Ramos (cell line): ENCODE data around the gene NRG3.

Experiments used
- in situ Hi-C: fragments of 300-500 bp; cut with MboI; formaldehyde crosslinking; loops from one replicate; pipeline ENCODE4 v1.14.3; 2022; ENCODE audit warnings: low sequenced_read_pairs; ENCODE audit not compliant: unreplicated experiment

The NRG3 gene

GRCh38 chr10:81877596-81877995, 2.6 kb downstream of the NRG3 start:
- in situ Hi-C loops: no loop called here

GRCh38 chr10:81882011-81882410, 7.0 kb downstream of the NRG3 start:
- in situ Hi-C loops: no loop called here

- in situ Hi-C loops: no loop called here
Observed at GRCh38 chr10:81884856-81885255, 9.9 kb downstream of the NRG3 start.

GRCh38 chr10:81885491-81885890, 10.5 kb downstream of the NRG3 start:
- in situ Hi-C loops: no loop called here

GRCh38 chr10:81886939-81887338, 11.9 kb downstream of the NRG3 start:
- in situ Hi-C loops: no loop called here

GRCh38 chr10:81889181-81889769, 14.3 kb downstream of the NRG3 start:
- in situ Hi-C loops: no loop called here

GRCh38 chr10:81894616-81895015, 19.6 kb downstream of the NRG3 start:
- in situ Hi-C loops: no loop called here

- in situ Hi-C loops: no loop called here
Observed at GRCh38 chr10:81898518-81898917, 23.5 kb downstream of the NRG3 start.

GRCh38 chr10:81900989-81901388, 26.0 kb downstream of the NRG3 start:
- in situ Hi-C loops: no loop called here

- in situ Hi-C loops: no loop called here
Observed at GRCh38 chr10:81903472-81903871, 28.5 kb downstream of the NRG3 start.

- in situ Hi-C loops: no loop called here
Observed at GRCh38 chr10:81905161-81905560, 30.2 kb downstream of the NRG3 start.

GRCh38 chr10:81909453-81909852, 34.5 kb downstream of the NRG3 start:
- in situ Hi-C loops: no loop called here

- in situ Hi-C loops: no loop called here
Observed at GRCh38 chr10:81911328-81911727, 36.3 kb downstream of the NRG3 start.

GRCh38 chr10:81914736-81915503, 39.9 kb downstream of the NRG3 start:
- in situ Hi-C loops: no loop called here

- in situ Hi-C loops: no loop called here
Observed at GRCh38 chr10:81915504-81915897, 40.5 kb downstream of the NRG3 start.

GRCh38 chr10:81917666-81918065, 42.7 kb downstream of the NRG3 start:
- in situ Hi-C loops: no loop called here

- in situ Hi-C loops: no loop called here
Observed at GRCh38 chr10:81918766-81919165, 43.8 kb downstream of the NRG3 start.

GRCh38 chr10:81920213-81920829, 45.3 kb downstream of the NRG3 start:
- in situ Hi-C loops: no loop called here

- in situ Hi-C loops: no loop called here
Observed at GRCh38 chr10:81928119-81928518, 53.1 kb downstream of the NRG3 start.

GRCh38 chr10:81943583-81943982, 68.6 kb downstream of the NRG3 start:
- in situ Hi-C loops: no loop called here

- in situ Hi-C loops: no loop called here
Observed at GRCh38 chr10:81944609-81945008, 69.6 kb downstream of the NRG3 start.

GRCh38 chr10:81949283-81949682, 74.3 kb downstream of the NRG3 start:
- in situ Hi-C loops: no loop called here
